H9 (cell line): ENCODE measurements around the gene ARHGAP10. TPM values are rescaled to one million over a fixed set of nuclear protein-coding genes. Genes with fewer than 3 reads are reported as not detected.

Experiments
- DNase-seq: peaks from one replicate; pipeline ENCODE4 v3.0.0-alpha.2; 2017
- H2AFZ ChIP-seq: one replicate; pipeline ENCODE4 v1.6.1; 2013; ENCODE audit warnings: mild to moderate bottlenecking, low read length, control low read depth, moderate library complexity
- H2AK5ac ChIP-seq: 2 replicates; pipeline ENCODE4 v1.6.1; 2013; ENCODE audit warnings: low read length, control low read depth, mixed read lengths; ENCODE audit not compliant: insufficient read length
- H2BK120ac ChIP-seq: one replicate; pipeline ENCODE4 v1.6.1; 2013; ENCODE audit warnings: low read depth, mild to moderate bottlenecking, low read length, control low read depth, inconsistent platforms; ENCODE audit not compliant: poor library complexity, severe bottlenecking
- H2BK12ac ChIP-seq: 2 replicates; pipeline ENCODE4 v1.6.1; 2013; ENCODE audit warnings: low read length, control low read depth, mixed read lengths, low read depth; ENCODE audit not compliant: insufficient read length
- H2BK15ac ChIP-seq: 2 replicates; pipeline ENCODE4 v1.6.1; 2013; ENCODE audit warnings: low read depth, low read length, control low read depth
- H2BK20ac ChIP-seq: one replicate; pipeline ENCODE4 v1.6.1; 2013; ENCODE audit warnings: low read depth, mild to moderate bottlenecking, low read length, control low read depth, inconsistent platforms; ENCODE audit not compliant: poor library complexity, severe bottlenecking
- H2BK5ac ChIP-seq: 2 replicates; pipeline ENCODE4 v1.6.1; 2013; ENCODE audit warnings: low read length, control low read depth, mixed read lengths; ENCODE audit not compliant: insufficient read length
- H3K14ac ChIP-seq: 2 replicates; pipeline ENCODE4 v1.6.1; 2013; ENCODE audit warnings: low read length, control low read depth; ENCODE audit not compliant: insufficient read depth
- H3K18ac ChIP-seq: 2 replicates; pipeline ENCODE4 v1.6.1; 2013; ENCODE audit warnings: low read depth, mild to moderate bottlenecking, mixed read lengths, low read length, control low read depth; ENCODE audit not compliant: insufficient read length
- H3K23ac ChIP-seq: 2 replicates; pipeline ENCODE4 v1.6.1; 2013; ENCODE audit warnings: low read length, control low read depth, mixed read lengths, low read depth; ENCODE audit not compliant: insufficient read length
- H3K23me2 ChIP-seq: 2 replicates; pipeline ENCODE4 v1.6.1; 2013; ENCODE audit warnings: low read depth, mild to moderate bottlenecking, mixed read lengths, low read length, control low read depth; ENCODE audit not compliant: insufficient read length, poor library complexity, severe bottlenecking
- H3K27ac ChIP-seq: 2 replicates; pipeline ENCODE4 v1.5.1; 2013; ENCODE audit warnings: low read length, control low read depth, mixed read lengths, low read depth; ENCODE audit not compliant: insufficient read length
- H3K27me3 ChIP-seq: 2 replicates; pipeline ENCODE4 v1.6.1; 2013; ENCODE audit warnings: low read length, control low read depth, inconsistent platforms; ENCODE audit not compliant: insufficient read depth
- H3K4ac ChIP-seq: 2 replicates; pipeline ENCODE4 v1.6.1; 2013; ENCODE audit warnings: low read depth, mild to moderate bottlenecking, control low read depth, inconsistent platforms, low read length, moderate library complexity
- H3K4me1 ChIP-seq: 2 replicates; pipeline ENCODE4 v1.6.1; 2013; ENCODE audit warnings: low read length, control low read depth, inconsistent platforms; ENCODE audit not compliant: insufficient read depth
- H3K4me2 ChIP-seq: 2 replicates; pipeline ENCODE4 v1.6.1; 2013; ENCODE audit warnings: low read length, control low read depth, mixed read lengths; ENCODE audit not compliant: insufficient read length, insufficient read depth
- H3K56ac ChIP-seq: 2 replicates; pipeline ENCODE4 v1.6.1; 2013; ENCODE audit warnings: low read depth, mild to moderate bottlenecking, mixed read lengths, low read length, control low read depth; ENCODE audit not compliant: insufficient read length
- H3K79me1 ChIP-seq: 2 replicates; pipeline ENCODE4 v1.6.1; 2013; ENCODE audit warnings: low read depth, mild to moderate bottlenecking, moderate library complexity, low read length, control low read depth, inconsistent platforms; ENCODE audit not compliant: insufficient read depth, poor library complexity, severe bottlenecking
- H3K79me2 ChIP-seq: 2 replicates; pipeline ENCODE4 v1.6.1; 2013; ENCODE audit warnings: low read length, control low read depth, inconsistent platforms; ENCODE audit not compliant: insufficient read depth
- H3K9ac ChIP-seq: 2 replicates; pipeline ENCODE4 v1.6.1; 2013; ENCODE audit warnings: low read length, control low read depth, mixed read lengths; ENCODE audit not compliant: insufficient read length; ENCODE audit errors: extremely low read depth
- H3K9me3 ChIP-seq: one replicate; pipeline ENCODE4 v1.6.1; 2013; ENCODE audit warnings: low read depth, low read length, inconsistent platforms; ENCODE audit not compliant: control insufficient read depth
- H3T11ph ChIP-seq: one replicate; pipeline ENCODE4 v1.6.1; 2013; ENCODE audit warnings: mild to moderate bottlenecking, low read length, control low read depth, inconsistent platforms
- H4K20me1 ChIP-seq: one replicate; pipeline ENCODE4 v1.6.1; 2013; ENCODE audit not compliant: control insufficient read depth, insufficient read length, insufficient read depth
- H4K5ac ChIP-seq: 2 replicates; pipeline ENCODE4 v1.6.1; 2013; ENCODE audit warnings: low read depth, mild to moderate bottlenecking, mixed read lengths, low read length, control low read depth; ENCODE audit not compliant: insufficient read length
- H4K8ac ChIP-seq: replicated peaks from 2 replicates; pipeline ENCODE4 v1.6.1; 2013; ENCODE audit warnings: low read length, control low read depth, mixed read lengths, low read depth; ENCODE audit not compliant: insufficient read length
- H4K91ac ChIP-seq: 2 replicates; pipeline ENCODE4 v1.6.1; 2013; ENCODE audit warnings: low read depth, mild to moderate bottlenecking, moderate library complexity, mixed read lengths, low read length, control low read depth; ENCODE audit not compliant: insufficient read length
- H3K27ac Mint-ChIP-seq, 3 experiments: 2 replicates in 2 of 3; 3 replicates in 1 of 3; pipeline ENCODE4 v1.8.0; 2020 to 2021; ENCODE audit warnings: mixed read lengths in 3 of 3, mild to moderate bottlenecking in 1 of 3, moderate library complexity in 1 of 3
- H3K27me3 Mint-ChIP-seq: 2 replicates; pipeline ENCODE4 v1.8.0; 2021; ENCODE audit warnings: low read depth, mild to moderate bottlenecking, moderate library complexity, mixed read lengths
- H3K36me3 Mint-ChIP-seq, 3 experiments: 2 replicates in 2 of 3; 3 replicates in 1 of 3; pipeline ENCODE4 v1.8.0; 2020 to 2021; ENCODE audit warnings: low read depth in 3 of 3, mixed read lengths in 3 of 3; ENCODE audit not compliant: insufficient read depth in 1 of 3
- H3K4me1 Mint-ChIP-seq, 2 experiments: 2 replicates each; pipeline ENCODE4 v1.8.0; 2020; ENCODE audit warnings: mixed read lengths in 2 of 2
- H3K4me3 Mint-ChIP-seq, 2 experiments: 2 replicates in 1 of 2; 3 replicates in 1 of 2; pipeline ENCODE4 v1.8.0; 2020 to 2021; ENCODE audit warnings: mild to moderate bottlenecking in 2 of 2, mixed read lengths in 2 of 2, moderate library complexity in 1 of 2
- H3K9me3 Mint-ChIP-seq, 2 experiments: 2 replicates in 1 of 2; 3 replicates in 1 of 2; pipeline ENCODE4 v1.8.0; 2020; ENCODE audit warnings: mild to moderate bottlenecking in 2 of 2, mixed read lengths in 2 of 2, moderate library complexity in 1 of 2
- WGBS: extraction: QIAGEN DNeasy Blood & Tissue Kit; methylation state at CpG from one replicate; pipeline ENCODE4 v1.1.7; 2013; ENCODE audit warnings: missing lambda C conversion rate, low lambda C conversion rate, mixed read lengths; ENCODE audit not compliant: insufficient read length; ENCODE audit errors: extremely low coverage; 5-methylcytosine and 5-hydroxymethylcytosine counted together
- total RNA-seq: library from RNA; stranded (reverse); gene quantifications from 2 replicates; pipeline ENCODE4 v1.2.1, GENCODE V29; 2021
- TF ChIP-seq, protein P1 (sequence below): fragments of 200-600 bp; sonication (generic); conservative IDR thresholded peaks from 3 replicates; pipeline ENCODE4 v1.8.0; 2021; ENCODE audit warnings: antibody characterized with exemption, mild to moderate bottlenecking

ARHGAP10 gene
- total RNA-seq, 1 experiment from 2014 or later, result 7.8 TPM

DNA sequence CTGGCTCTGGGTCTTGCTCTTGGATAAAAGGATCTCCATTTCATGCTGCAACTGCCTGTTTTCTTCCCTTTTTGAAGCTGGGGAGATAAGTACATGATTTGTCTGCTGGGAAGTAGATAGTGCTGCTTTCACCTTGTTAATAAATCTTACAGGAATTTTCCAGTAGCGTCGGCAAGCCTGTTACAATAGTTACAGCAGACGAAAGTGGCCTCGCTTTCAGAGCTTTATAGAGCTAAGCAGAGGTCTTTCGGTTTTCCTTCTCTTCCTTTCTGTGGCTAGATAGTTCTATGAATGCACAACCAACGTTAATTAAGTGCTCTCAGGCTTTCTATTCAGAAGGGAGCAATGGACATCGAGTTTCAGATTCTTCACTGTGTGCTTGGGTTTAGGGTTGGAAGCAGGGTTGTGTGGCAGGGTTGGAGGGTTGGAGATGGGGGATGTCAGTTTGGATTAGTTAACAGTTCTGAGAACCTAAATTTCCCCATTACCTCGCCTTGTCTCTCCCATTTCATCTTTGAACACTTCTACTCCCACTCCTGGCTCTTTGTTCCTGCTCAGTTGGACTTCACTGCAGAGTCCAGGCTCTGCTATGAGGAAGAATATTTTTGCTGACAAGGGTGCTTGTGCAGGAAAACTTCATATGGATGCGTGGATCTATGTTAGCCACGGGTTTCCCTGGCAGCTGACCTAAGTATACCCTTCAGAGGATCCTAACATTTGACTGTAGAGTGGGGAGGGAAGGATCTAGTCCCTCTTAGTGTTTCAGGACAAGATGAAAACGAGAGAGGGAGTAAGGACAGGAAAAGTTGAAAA lies 237.9 kb downstream of the ARHGAP10 start:
- peaks cover 0 to 3% (median 2%) of the 10 kb centered on the region in 3 experiments; a peak in 3 of 7 replicates for H3K36me3 Mint-ChIP-seq
- Histone ChIP-seq H2AFZ (no peak overlapping the region), H4K8ac (no peak overlapping the region), H3K14ac (no peak overlapping the region), H3K27ac (no peak overlapping the region), H3K23ac (no peak overlapping the region), H3K79me1 (no peaks in the 10 kb centered on the region), H4K91ac (no peak overlapping the region), H2BK5ac (no peak overlapping the region), H2AK5ac (no peak overlapping the region), H3K4ac (no peak overlapping the region), H2BK20ac (no peak overlapping the region), H3K18ac (no peak overlapping the region), H3K56ac (no peak overlapping the region), H3K9me3 (no peaks in the 10 kb centered on the region), H4K5ac (no peak overlapping the region), H2BK12ac (no peak overlapping the region), H2BK15ac (no peak overlapping the region), H2BK120ac (no peak overlapping the region), H4K20me1 (no peaks in the 10 kb centered on the region), H3K9ac (no peak overlapping the region), H3K4me2 (no peak overlapping the region), H3T11ph (no peak overlapping the region), H3K79me2 (no peaks in the 10 kb centered on the region), H3K4me1 (no peaks in the 10 kb centered on the region; the same call in 1 of the 2 replicates), H3K23me2 (no peaks in the 10 kb centered on the region), H3K27me3 (no peaks in the 10 kb centered on the region)
- peaks cover 18 to 24% of the 10 kb centered on the region in 2 experiments for H3K4me1 Mint-ChIP-seq
- WGBS, result no CpG with 5 or more reads among the region's 11 CpGs
- TF ChIP-seq, protein P1, sequence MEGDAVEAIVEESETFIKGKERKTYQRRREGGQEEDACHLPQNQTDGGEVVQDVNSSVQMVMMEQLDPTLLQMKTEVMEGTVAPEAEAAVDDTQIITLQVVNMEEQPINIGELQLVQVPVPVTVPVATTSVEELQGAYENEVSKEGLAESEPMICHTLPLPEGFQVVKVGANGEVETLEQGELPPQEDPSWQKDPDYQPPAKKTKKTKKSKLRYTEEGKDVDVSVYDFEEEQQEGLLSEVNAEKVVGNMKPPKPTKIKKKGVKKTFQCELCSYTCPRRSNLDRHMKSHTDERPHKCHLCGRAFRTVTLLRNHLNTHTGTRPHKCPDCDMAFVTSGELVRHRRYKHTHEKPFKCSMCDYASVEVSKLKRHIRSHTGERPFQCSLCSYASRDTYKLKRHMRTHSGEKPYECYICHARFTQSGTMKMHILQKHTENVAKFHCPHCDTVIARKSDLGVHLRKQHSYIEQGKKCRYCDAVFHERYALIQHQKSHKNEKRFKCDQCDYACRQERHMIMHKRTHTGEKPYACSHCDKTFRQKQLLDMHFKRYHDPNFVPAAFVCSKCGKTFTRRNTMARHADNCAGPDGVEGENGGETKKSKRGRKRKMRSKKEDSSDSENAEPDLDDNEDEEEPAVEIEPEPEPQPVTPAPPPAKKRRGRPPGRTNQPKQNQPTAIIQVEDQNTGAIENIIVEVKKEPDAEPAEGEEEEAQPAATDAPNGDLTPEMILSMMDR, result no peak
- no peak overlapping the region for H3K4me3 Mint-ChIP-seq
- H3K27me3 Mint-ChIP-seq, result no peaks in the 10 kb centered on the region
- peak overlapping the region in 2 of 3 experiments; percentile 3 to 20; a peak in 2 of 7 replicates for H3K27ac Mint-ChIP-seq
- no peak for DNase-seq
- peaks cover 0 to 2% of the 10 kb centered on the region in 2 experiments; a peak in 2 of 5 replicates for H3K9me3 Mint-ChIP-seq
